HEK293 (cell line): ENCODE data around the gene NAT8L.
A peak's percentile ranks its signal among the peaks of the same experiment; 100 is the strongest.

ENCODE experiments used
- CTCF ChIA-PET: fragments of 350-600 bp; formaldehyde crosslinking; extraction: SDS; loops from one replicate; lab custom pipeline; 2021; ENCODE audit warnings: antibody characterized with exemption; lab: Yijun Ruan, JAX
- POLR2A ChIA-PET: fragments of 300-600 bp; formaldehyde crosslinking; extraction: SDS; loops from one replicate; lab custom pipeline; 2020; ENCODE audit warnings: antibody characterized with exemption, inconsistent platforms; lab: Yijun Ruan, JAX
- H3K27ac ChIP-seq: fragments of 200-500 bp; sonication (Bioruptor generic); 2 replicates; pipeline ENCODE4 v1.5.1; 2014; ENCODE audit warnings: low read depth, low read length, control low read depth, inconsistent platforms; ENCODE audit errors: extremely low read depth
- H3K36me3 ChIP-seq, 2 experiments: fragments of 200-500 bp in 1 of 2; sonication (Bioruptor generic) in 1 of 2; 1 replicate in 1 of 2; 2 replicates in 1 of 2; pipeline ENCODE4 v1.5.1; 2014 to 2017; ENCODE audit warnings: inconsistent platforms in 2 of 2, low read length in 2 of 2; ENCODE audit not compliant: control insufficient read depth in 2 of 2, insufficient read depth in 1 of 2
- H3K4me1 ChIP-seq: fragments of 200-500 bp; sonication (Bioruptor generic); 2 replicates; pipeline ENCODE4 v1.5.1; 2014; ENCODE audit warnings: mild to moderate bottlenecking, low read length, inconsistent platforms; ENCODE audit not compliant: control insufficient read depth, insufficient read depth
- H3K4me3 ChIP-seq: 2 replicates; pipeline ENCODE4 v1.5.1; 2011; ENCODE audit warnings: low read depth, mild to moderate bottlenecking, control low read depth, low read length, moderate library complexity
- H3K9me3 ChIP-seq: fragments of 200-500 bp; sonication (Bioruptor generic); 2 replicates; pipeline ENCODE4 v1.5.1; 2014; ENCODE audit warnings: low read depth, low read length, inconsistent platforms; ENCODE audit not compliant: control insufficient read depth, insufficient read depth
- BCL11A ChIP-seq: fragments of 450-650 bp; formaldehyde crosslinking; IDR thresholded peaks from 2 replicates; pipeline ENCODE4 v1.5.1; 2016; ENCODE audit warnings: low read depth, missing biosample characterization, missing genetic modification characterization
- KLF9 ChIP-seq: fragments of 450-650 bp; formaldehyde crosslinking; IDR thresholded peaks from 2 replicates; pipeline ENCODE4 v1.5.1; 2016; ENCODE audit warnings: missing biosample characterization, missing genetic modification characterization, low read depth
- ZFP3 ChIP-seq: fragments of 450-650 bp; formaldehyde crosslinking; IDR thresholded peaks from 2 replicates; pipeline ENCODE4 v1.5.1; 2016; ENCODE audit warnings: low read depth, missing biosample characterization, missing genetic modification characterization
- ZFP37 ChIP-seq: fragments of 450-650 bp; formaldehyde crosslinking; IDR thresholded peaks from 2 replicates; pipeline ENCODE4 v1.5.1; 2016; ENCODE audit warnings: missing biosample characterization, missing genetic modification characterization
- ZFP41 ChIP-seq: fragments of 450-650 bp; formaldehyde crosslinking; IDR thresholded peaks from 2 replicates; pipeline ENCODE4 v1.5.1; 2016; ENCODE audit warnings: missing biosample characterization, missing genetic modification characterization, borderline replicate concordance
- ZNF10 ChIP-seq: fragments of 450-650 bp; formaldehyde crosslinking; IDR thresholded peaks from 2 replicates; pipeline ENCODE4 v1.5.1; 2017; ENCODE audit warnings: missing biosample characterization, missing genetic modification characterization
- ZNF335 ChIP-seq: fragments of 450-650 bp; formaldehyde crosslinking; conservative IDR thresholded peaks from 2 replicates; pipeline ENCODE4 v1.5.1; 2016; ENCODE audit warnings: missing biosample characterization, missing genetic modification characterization
- ZNF423 ChIP-seq: fragments of 450-650 bp; formaldehyde crosslinking; IDR thresholded peaks from 2 replicates; pipeline ENCODE4 v1.5.1; 2016; ENCODE audit warnings: missing biosample characterization, missing genetic modification characterization
- ZNF426 ChIP-seq: fragments of 450-650 bp; formaldehyde crosslinking; IDR thresholded peaks from 2 replicates; pipeline ENCODE4 v1.5.1; 2017; ENCODE audit warnings: missing biosample characterization, missing genetic modification characterization, mild to moderate bottlenecking, inconsistent platforms, moderate library complexity
- ZNF514 ChIP-seq: fragments of 450-650 bp; formaldehyde crosslinking; IDR thresholded peaks from 2 replicates; pipeline ENCODE4 v1.5.1; 2016; ENCODE audit warnings: missing biosample characterization, missing genetic modification characterization
- ZNF548 ChIP-seq: fragments of 450-650 bp; formaldehyde crosslinking; IDR thresholded peaks from 2 replicates; pipeline ENCODE4 v1.5.1; 2016; ENCODE audit warnings: missing biosample characterization, missing genetic modification characterization
- ZNF549 ChIP-seq: fragments of 450-650 bp; IDR thresholded peaks from 2 replicates; pipeline ENCODE4 v1.5.1; 2018; ENCODE audit warnings: missing biosample characterization, missing genetic modification characterization, mild to moderate bottlenecking, inconsistent platforms, moderate library complexity
- ZNF558 ChIP-seq: fragments of 450-650 bp; formaldehyde crosslinking; IDR thresholded peaks from 2 replicates; pipeline ENCODE4 v1.5.1; 2016; ENCODE audit warnings: missing biosample characterization, missing genetic modification characterization
- ZNF560 ChIP-seq: fragments of 450-650 bp; formaldehyde crosslinking; IDR thresholded peaks from 2 replicates; pipeline ENCODE4 v1.5.1; 2017; ENCODE audit warnings: missing biosample characterization, missing genetic modification characterization, borderline replicate concordance
- ZNF626 ChIP-seq: fragments of 450-650 bp; sonication (Bioruptor Pico); formaldehyde crosslinking; IDR thresholded peaks from 2 replicates; pipeline ENCODE4 v1.5.1; 2018; ENCODE audit warnings: missing biosample characterization, missing genetic modification characterization, inconsistent platforms
- ZNF747 ChIP-seq: fragments of 450-650 bp; formaldehyde crosslinking; IDR thresholded peaks from 2 replicates; pipeline ENCODE4 v1.5.1; 2016; ENCODE audit warnings: missing biosample characterization, missing genetic modification characterization
- ZNF777 ChIP-seq: fragments of 450-650 bp; formaldehyde crosslinking; IDR thresholded peaks from 2 replicates; pipeline ENCODE4 v1.5.1; 2017; ENCODE audit warnings: missing biosample characterization, missing genetic modification characterization, borderline replicate concordance
- ZNF837 ChIP-seq: fragments of 450-650 bp; formaldehyde crosslinking; IDR thresholded peaks from 2 replicates; pipeline ENCODE4 v1.5.1; 2016; ENCODE audit warnings: missing biosample characterization, missing genetic modification characterization
- TF ChIP-seq, protein P1 (sequence below): fragments of 450-650 bp; formaldehyde crosslinking; IDR thresholded peaks from 2 replicates; pipeline ENCODE4 v1.5.1; 2016; ENCODE audit warnings: missing biosample characterization, missing genetic modification characterization
- TF ChIP-seq, protein P2 (sequence below): fragments of 450-650 bp; formaldehyde crosslinking; IDR thresholded peaks from 2 replicates; pipeline ENCODE4 v1.5.1; 2017; ENCODE audit warnings: missing biosample characterization, missing genetic modification characterization
- TF ChIP-seq, protein P3 (sequence below): fragments of 450-650 bp; formaldehyde crosslinking; IDR thresholded peaks from 2 replicates; pipeline ENCODE4 v1.5.1; 2016; ENCODE audit warnings: missing biosample characterization, missing genetic modification characterization
- TF ChIP-seq, protein P4 (sequence below): fragments of 450-650 bp; formaldehyde crosslinking; IDR thresholded peaks from 2 replicates; pipeline ENCODE4 v1.5.1; 2016; ENCODE audit warnings: missing biosample characterization, missing genetic modification characterization
- TF ChIP-seq, protein P5 (sequence below): IDR thresholded peaks from 2 replicates; pipeline ENCODE4 v1.6.1; 2011; ENCODE audit warnings: mild to moderate bottlenecking, low read depth, low read length, borderline replicate concordance
- TF ChIP-seq, protein P6 (sequence below): fragments of 450-650 bp; formaldehyde crosslinking; IDR thresholded peaks from 2 replicates; pipeline ENCODE4 v1.5.1; 2016; ENCODE audit warnings: missing biosample characterization, missing genetic modification characterization
- TF ChIP-seq, protein P7 (sequence below): fragments of 450-650 bp; formaldehyde crosslinking; IDR thresholded peaks from 2 replicates; pipeline ENCODE4 v1.5.1; 2016; ENCODE audit warnings: missing biosample characterization, missing genetic modification characterization

The NAT8L gene

DNA sequence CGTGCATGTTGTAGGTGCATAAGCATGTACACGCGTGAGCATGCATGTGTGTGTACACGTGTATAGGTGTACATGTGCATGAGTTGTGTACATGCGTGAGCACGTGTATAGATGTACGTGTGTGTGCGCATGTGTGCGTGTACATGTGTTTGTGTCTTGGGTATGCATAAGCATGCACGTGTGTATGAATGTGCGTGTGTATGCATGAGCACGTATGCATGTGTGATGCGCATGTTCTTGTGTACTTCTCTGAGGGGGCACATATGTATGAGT lies 9.0 kb downstream of the NAT8L start:
- ChIA-PET CTCF (no interaction called here), POLR2A (no interaction called here)
- no peaks in the 10 kb centered on the region for H3K9me3 ChIP-seq
- H3K36me3 ChIP-seq = peaks cover 0 to 21% of the 10 kb centered on the region in 2 experiments; a peak in 1 of 3 replicates
- no peak overlapping the region for H3K4me3 ChIP-seq
- TF ChIP-seq, protein P1, sequence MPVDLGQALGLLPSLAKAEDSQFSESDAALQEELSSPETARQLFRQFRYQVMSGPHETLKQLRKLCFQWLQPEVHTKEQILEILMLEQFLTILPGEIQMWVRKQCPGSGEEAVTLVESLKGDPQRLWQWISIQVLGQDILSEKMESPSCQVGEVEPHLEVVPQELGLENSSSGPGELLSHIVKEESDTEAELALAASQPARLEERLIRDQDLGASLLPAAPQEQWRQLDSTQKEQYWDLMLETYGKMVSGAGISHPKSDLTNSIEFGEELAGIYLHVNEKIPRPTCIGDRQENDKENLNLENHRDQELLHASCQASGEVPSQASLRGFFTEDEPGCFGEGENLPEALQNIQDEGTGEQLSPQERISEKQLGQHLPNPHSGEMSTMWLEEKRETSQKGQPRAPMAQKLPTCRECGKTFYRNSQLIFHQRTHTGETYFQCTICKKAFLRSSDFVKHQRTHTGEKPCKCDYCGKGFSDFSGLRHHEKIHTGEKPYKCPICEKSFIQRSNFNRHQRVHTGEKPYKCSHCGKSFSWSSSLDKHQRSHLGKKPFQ = peak; percentile 74
- TF ChIP-seq ZNF549 (tag by site-specific recombination) (no peak), ZNF426 (tag by site-specific recombination) (no peak), ZNF10 (tag by site-specific recombination) (no peak)
- TF ChIP-seq, protein P2, sequence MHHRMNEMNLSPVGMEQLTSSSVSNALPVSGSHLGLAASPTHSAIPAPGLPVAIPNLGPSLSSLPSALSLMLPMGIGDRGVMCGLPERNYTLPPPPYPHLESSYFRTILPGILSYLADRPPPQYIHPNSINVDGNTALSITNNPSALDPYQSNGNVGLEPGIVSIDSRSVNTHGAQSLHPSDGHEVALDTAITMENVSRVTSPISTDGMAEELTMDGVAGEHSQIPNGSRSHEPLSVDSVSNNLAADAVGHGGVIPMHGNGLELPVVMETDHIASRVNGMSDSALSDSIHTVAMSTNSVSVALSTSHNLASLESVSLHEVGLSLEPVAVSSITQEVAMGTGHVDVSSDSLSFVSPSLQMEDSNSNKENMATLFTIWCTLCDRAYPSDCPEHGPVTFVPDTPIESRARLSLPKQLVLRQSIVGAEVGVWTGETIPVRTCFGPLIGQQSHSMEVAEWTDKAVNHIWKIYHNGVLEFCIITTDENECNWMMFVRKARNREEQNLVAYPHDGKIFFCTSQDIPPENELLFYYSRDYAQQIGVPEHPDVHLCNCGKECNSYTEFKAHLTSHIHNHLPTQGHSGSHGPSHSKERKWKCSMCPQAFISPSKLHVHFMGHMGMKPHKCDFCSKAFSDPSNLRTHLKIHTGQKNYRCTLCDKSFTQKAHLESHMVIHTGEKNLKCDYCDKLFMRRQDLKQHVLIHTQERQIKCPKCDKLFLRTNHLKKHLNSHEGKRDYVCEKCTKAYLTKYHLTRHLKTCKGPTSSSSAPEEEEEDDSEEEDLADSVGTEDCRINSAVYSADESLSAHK (tag by site-specific recombination) = no peak
- TF ChIP-seq, protein P3, sequence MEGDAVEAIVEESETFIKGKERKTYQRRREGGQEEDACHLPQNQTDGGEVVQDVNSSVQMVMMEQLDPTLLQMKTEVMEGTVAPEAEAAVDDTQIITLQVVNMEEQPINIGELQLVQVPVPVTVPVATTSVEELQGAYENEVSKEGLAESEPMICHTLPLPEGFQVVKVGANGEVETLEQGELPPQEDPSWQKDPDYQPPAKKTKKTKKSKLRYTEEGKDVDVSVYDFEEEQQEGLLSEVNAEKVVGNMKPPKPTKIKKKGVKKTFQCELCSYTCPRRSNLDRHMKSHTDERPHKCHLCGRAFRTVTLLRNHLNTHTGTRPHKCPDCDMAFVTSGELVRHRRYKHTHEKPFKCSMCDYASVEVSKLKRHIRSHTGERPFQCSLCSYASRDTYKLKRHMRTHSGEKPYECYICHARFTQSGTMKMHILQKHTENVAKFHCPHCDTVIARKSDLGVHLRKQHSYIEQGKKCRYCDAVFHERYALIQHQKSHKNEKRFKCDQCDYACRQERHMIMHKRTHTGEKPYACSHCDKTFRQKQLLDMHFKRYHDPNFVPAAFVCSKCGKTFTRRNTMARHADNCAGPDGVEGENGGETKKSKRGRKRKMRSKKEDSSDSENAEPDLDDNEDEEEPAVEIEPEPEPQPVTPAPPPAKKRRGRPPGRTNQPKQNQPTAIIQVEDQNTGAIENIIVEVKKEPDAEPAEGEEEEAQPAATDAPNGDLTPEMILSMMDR (tag by site-specific recombination) = no peak
- no peaks in the 10 kb centered on the region for H3K4me1 ChIP-seq
- no peak overlapping the region for H3K27ac ChIP-seq

DNA sequence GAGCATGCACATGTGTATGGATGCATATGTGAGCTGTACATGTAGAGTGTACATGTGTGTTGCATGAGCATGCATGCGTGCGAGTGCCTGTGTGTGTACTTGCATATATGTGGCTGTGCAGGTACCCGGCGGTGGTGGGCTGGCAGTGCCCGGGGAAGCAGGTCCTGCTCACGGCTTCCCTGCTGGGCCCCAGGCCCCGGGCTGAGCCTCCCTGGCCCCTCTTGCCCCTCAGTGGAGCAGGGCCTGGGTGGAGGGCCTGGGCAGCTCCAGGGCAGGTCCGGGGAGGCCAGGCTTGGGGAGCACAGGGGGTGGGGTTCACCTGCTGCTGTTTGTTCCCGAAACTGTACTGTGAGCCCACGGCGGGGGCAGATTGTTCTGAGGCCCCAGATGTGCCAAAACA lies 9.4 kb downstream of the NAT8L start:
- CTCF ChIA-PET = no interaction called here
- Histone ChIP-seq H3K27ac (no peak overlapping the region), H3K9me3 (no peaks in the 10 kb centered on the region), H3K4me1 (no peaks in the 10 kb centered on the region), H3K36me3 (peaks cover 0 to 16% of the 10 kb centered on the region in 2 experiments; a peak in 1 of 3 replicates), H3K4me3 (no peak overlapping the region)
- POLR2A ChIA-PET = no interaction called here
- TF ChIP-seq BCL11A (tag by site-specific recombination) (no peak), ZNF837 (tag by site-specific recombination) (no peak), ZNF560 (no peak), ZFP37 (no peak), ZNF514 (tag by site-specific recombination) (no peak), ZNF626 (tag by site-specific recombination) (no peak), ZFP41 (tag by site-specific recombination) (no peak), ZNF423 (tag by site-specific recombination) (no peak), ZNF548 (tag by site-specific recombination) (no peak), ZNF558 (tag by site-specific recombination) (no peak), KLF9 (tag by site-specific recombination) (no peak), ZNF777 (tag by site-specific recombination) (no peak), ZNF335 (tag by site-specific recombination) (no peak), ZNF747 (tag by site-specific recombination) (no peak), ZFP3 (no peak)
- TF ChIP-seq, protein P4, sequence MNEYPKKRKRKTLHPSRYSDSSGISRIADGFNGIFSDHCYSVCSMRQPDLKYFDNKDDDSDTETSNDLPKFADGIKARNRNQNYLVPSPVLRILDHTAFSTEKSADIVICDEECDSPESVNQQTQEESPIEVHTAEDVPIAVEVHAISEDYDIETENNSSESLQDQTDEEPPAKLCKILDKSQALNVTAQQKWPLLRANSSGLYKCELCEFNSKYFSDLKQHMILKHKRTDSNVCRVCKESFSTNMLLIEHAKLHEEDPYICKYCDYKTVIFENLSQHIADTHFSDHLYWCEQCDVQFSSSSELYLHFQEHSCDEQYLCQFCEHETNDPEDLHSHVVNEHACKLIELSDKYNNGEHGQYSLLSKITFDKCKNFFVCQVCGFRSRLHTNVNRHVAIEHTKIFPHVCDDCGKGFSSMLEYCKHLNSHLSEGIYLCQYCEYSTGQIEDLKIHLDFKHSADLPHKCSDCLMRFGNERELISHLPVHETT (tag by site-specific recombination) = no peak
- TF ChIP-seq, protein P5, sequence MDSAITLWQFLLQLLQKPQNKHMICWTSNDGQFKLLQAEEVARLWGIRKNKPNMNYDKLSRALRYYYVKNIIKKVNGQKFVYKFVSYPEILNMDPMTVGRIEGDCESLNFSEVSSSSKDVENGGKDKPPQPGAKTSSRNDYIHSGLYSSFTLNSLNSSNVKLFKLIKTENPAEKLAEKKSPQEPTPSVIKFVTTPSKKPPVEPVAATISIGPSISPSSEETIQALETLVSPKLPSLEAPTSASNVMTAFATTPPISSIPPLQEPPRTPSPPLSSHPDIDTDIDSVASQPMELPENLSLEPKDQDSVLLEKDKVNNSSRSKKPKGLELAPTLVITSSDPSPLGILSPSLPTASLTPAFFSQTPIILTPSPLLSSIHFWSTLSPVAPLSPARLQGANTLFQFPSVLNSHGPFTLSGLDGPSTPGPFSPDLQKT = no peak
- TF ChIP-seq, protein P6, sequence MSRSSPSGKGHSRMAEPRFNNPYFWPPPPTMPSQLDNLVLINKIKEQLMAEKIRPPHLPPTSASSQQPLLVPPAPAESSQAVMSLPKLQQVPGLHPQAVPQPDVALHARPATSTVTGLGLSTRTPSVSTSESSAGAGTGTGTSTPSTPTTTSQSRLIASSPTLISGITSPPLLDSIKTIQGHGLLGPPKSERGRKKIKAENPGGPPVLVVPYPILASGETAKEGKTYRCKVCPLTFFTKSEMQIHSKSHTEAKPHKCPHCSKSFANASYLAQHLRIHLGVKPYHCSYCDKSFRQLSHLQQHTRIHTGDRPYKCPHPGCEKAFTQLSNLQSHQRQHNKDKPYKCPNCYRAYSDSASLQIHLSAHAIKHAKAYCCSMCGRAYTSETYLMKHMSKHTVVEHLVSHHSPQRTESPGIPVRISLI (tag by site-specific recombination) = no peak
- TF ChIP-seq, protein P7, sequence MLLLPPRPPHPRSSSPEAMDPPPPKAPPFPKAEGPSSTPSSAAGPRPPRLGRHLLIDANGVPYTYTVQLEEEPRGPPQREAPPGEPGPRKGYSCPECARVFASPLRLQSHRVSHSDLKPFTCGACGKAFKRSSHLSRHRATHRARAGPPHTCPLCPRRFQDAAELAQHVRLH (tag by site-specific recombination) = no peak
